ENCODE data around the gene MKX.

GRCh38 chr10:27720529-27720928, 25.1 kb downstream of the MKX start:
- TF ChIP-seq CTCF (IDR thresholded peaks at IDR 0.05) (no peak), POLR2A (IDR thresholded peaks at IDR 0.05) (no peak), POLR2AphosphoS5 (IDR thresholded peaks at IDR 0.05) (no peak)

All from breast epithelium (tissue), 3 donors.